GM21390 (cell line): ENCODE measurements around the gene NDUFB8.

Experiments
- ATAC-seq: cut with Tn5 transposase; IDR thresholded peaks from one replicate; pipeline ENCODE4 v1.9.1; 2021; ENCODE audit not compliant: unreplicated experiment

The NDUFB8 gene

DNA sequence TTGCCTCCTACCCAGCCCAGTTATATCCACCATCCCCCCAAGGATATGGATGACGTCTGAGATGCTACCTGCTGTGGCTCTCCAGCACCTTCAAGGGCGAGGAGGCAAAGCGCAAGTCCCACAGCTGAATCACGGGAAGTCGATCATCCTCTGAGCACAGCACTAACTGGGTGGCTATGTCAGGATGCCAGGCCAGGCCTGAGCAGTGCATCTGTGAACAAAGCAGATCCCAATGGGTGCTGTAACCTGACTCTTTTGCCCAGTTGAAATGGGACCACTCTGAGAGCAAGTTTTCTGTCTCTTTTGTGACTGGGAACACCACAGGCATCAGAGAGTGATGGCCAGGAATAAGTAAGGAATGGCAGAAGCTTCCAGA, 22.3 kb downstream of the NDUFB8 start:
- ATAC-seq = no peak

DNA sequence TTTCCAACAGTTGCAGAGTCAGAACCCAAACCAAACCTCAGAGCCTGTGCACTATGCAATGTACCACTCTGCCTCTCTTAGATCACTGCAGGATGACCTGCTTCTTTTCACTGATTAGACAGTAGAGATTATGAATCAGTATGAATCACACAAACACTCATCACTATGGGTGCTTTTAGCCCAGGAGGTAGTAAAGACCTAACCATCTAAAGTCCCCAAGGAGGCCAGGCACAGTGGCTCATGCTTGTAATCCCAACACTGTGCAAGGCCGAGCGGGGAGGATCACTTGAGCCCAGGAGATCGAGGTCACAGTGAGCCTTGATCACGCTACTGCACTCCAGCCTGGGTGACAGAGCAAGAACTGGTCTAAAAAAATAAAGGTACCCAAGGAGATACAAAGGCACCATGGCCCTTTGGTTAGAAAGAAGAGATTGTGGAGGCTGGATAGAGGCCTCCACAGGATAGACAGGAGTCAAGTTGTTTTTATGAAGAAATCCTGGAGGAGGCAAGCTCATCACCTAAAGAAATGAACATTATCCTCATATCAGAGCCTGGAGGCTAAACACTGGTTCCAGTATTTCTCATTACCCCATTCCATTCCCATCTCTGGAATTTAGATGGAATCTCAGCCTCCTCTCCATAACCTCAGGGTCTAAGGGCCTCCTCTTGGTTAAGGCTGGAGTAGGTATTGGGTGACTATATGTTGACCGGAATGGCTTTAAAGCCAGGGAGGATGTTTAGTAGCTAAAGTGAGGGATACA, 22.9 kb downstream of the NDUFB8 start:
- ATAC-seq = no peak

DNA sequence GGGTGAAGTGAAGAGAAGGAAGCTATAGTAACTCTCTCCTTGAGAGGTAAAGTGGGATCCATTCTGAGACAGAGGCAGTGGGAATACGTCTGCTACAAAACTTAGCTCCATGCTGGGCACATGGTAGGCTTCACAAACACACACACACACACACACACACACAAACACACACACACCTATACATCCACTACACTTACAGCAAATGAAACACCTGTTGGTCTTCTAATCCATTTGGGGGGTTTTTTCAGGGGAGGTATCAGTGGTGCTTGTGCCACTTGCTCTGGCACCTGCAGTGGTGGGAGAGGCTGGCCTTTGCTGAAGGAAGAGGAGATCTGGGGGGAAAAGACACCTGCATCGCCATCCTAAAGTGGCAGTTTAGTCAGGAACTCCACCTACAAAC, 24.5 kb downstream of the NDUFB8 start:
- no peak for ATAC-seq

DNA sequence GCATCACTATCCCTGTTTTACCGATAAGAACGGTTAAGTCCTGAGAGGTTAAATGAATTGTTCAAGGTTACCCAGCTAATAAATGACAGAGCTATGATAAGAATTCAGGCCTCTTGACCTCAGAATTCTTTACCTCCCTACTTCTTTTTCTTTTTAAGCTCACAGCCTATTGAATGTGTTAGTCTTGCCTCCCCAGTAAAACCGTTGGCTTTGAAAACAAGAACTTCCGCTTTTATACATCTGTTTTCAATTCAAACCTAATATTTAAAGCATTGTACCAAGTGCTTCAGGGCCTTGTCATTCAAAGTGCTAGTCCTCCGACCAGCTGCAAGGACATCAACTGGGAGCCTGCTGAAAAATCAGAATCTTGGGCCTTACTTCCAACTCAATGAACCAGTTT, 25.6 kb downstream of the NDUFB8 start:
- no peak for ATAC-seq

DNA sequence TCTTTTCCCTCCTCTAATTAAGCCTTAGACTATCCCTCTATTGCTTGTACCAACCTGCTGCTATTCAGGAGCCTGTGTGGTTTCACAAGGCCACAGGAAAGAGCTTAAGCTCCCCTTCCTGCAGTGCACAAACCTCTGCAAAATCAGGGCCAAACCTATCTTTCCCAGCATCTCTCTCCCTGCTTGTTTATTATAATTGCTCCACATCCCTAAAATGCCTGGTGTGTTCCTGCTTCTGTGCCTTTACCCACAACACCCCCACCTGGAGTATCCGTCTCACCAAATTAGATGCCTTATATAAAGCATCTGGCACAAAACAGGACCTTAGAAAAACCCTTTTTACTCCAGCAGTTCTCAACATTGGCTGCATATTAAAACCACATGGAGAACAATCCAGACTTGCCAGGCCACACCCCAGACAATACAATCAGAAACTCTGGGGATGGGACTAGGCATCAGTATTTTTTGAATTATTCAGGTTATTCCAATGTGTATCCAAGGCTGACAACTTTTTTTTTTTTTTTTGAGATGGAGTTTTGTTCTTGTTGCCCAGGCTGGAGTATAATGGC, 26.7 kb downstream of the NDUFB8 start:
- no peak for ATAC-seq

DNA sequence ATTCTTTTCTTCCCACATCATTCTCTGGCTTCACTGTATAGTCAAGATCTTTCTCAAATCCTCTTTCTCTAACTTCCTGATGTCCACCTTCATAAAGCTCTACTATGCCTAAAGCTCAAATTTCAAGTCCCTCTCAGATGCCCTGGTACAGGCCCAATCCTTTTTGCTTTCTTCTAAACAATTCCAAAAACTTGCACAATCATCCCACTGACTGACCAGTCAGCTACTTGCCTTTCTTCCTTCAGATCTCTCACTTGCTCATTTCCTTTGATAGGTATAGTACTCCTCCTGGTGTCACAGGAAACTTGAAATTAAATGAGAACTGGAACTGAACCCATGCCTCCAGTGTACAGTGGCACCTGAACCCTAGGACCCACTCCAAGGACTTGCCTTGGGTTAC, 28.2 kb downstream of the NDUFB8 start:
- ATAC-seq = no peak

DNA sequence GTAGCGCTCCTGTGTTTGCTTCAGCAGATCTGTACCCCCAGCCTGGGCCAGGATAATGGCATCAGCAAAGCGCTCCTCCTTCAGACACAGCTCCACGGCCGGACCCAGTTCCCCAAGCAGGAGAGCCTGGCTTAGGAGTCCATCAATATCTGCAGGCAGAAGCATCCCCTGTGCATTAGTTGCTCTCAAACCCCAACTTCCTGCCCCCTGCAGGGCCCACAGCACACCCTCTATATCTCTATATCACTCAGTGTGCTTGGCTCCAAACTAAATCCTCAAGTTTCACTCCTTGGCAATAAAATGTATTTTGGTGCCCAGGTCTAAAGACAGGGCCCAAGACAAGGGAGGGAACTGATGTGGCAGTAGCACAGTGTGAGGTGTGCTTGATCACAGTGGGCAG, 31.6 kb downstream of the NDUFB8 start:
- ATAC-seq = no peak

DNA sequence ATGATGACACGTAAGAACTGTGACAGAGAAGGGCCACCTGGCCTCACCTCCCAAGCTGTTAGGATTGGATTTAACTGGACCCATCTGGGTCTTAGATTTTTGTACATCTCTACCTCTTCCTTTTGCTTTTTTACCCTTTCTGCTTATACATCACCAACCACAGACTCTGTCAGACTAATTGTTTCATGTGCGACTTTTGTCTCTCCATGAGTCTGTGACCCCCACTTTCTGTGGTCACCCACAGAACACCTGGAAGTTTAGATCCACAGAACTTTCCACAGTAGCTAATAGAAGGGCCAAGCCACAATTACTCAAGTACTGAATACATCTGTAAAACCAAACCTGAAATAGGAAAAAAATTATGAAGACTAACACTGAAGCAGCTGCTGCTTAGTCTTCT, 33.1 kb downstream of the NDUFB8 start:
- no peak for ATAC-seq

DNA sequence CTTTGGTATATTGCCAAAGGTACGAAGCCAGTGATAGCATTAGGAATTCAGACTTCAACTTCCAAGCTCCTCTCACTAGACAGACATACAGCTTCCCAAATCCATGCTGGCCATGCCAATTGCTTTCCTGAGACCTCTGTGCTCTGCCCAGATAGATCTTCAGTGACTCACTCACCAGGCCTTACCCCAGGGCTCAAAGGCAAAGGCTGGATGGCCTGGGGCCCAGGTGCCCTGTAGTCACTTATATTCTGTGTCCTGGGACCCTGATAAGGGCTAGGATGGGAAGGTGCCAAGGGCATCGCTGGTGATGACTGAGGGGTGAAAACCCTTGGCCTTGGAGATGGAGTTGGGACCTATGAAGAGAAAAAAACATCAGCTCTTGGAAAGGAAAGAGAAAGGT, 39.1 kb downstream of the NDUFB8 start:
- ATAC-seq = no peak

DNA sequence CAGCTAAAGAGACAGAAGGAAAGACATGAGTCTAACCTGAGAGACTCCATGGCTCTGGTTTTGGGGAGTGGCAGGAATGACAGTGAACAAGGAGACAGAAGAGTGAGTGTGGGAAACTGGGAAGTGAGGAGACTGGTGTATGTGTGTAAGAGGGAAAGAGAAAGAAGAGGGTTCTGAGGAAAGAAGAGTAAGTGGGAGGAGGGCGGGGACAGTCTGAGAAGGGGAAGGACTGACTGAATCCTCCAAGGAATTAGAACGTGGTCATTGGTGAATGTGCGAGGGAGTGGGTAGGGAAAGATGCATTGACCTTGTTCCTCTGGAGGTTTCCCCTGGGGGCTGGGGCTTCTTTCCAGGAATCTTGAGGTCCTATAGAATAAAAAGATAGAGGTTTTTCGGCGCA, 40.3 kb downstream of the NDUFB8 start:
- ATAC-seq = no peak

DNA sequence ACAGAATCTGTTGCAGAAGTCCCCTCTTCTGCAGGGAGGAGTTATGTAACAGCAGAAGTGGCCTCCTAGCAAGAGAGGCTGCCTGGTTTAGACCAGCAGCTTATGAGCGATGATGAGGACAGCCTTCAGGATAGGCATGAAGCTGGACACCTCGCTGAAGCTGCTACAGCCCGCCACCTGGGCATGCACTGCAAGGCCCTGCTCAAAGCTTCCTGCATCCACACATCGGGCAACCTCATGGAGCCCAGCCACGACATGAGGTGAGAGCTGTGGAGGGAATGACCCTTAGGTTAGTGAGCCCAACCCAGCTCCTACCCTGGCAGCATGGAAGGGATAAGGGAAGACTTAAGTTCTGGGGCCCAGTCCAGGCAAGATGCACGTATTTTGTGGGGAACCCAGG, 42.1 kb downstream of the NDUFB8 start:
- no peak for ATAC-seq

DNA sequence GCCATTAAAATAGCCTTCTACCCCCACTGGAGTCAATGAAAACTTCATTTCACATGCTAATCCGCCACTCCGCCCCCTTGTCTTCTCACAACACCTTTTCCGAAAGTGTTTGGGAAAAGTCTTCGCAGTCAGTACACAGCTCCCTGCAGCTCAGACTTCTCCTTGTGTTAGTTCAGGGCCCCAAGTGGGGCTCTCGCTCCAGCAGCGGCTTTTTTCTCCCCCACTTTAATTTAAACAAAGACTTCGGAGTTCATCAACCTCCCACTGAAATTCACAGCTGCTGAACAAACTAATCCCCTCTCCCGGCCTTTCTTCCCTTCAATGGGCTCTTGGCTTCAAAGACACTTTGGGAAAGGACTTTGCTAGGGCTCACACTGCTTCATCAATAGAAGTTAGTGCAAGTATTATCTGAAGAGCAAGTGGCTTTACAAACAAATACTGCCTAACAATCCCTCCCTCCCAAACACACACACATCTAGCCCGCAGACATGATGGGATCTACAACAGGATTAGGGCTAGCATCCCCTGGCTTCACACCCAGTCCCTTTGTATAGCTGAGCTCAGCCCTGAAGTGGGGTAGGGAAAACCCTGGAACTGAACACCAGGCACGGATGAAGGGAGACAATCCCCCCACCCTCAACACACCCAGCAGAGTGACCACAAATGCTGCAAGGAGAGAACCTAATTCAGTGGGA, 43.7 kb downstream of the NDUFB8 start:
- no peak for ATAC-seq

DNA sequence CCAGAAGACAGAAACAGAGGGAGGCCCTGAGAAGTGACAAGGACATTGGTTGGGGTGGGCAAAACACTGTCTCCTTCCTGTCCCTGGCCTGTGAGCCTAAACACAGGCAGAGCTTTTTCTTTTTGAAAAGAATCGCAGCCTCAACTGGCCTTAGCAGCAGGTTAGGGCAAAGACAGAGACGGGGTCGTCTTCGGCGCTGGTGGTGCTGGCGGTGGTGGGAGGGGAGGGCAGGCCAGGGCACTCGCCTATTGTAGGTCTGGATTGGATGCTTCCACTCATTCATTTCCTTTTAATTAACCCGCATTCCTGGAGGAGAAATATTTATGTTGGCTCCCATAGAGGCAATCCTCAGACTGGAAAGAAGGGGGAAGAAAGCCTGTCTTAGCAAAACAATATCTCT, 44.3 kb downstream of the NDUFB8 start:
- ATAC-seq = no peak

DNA sequence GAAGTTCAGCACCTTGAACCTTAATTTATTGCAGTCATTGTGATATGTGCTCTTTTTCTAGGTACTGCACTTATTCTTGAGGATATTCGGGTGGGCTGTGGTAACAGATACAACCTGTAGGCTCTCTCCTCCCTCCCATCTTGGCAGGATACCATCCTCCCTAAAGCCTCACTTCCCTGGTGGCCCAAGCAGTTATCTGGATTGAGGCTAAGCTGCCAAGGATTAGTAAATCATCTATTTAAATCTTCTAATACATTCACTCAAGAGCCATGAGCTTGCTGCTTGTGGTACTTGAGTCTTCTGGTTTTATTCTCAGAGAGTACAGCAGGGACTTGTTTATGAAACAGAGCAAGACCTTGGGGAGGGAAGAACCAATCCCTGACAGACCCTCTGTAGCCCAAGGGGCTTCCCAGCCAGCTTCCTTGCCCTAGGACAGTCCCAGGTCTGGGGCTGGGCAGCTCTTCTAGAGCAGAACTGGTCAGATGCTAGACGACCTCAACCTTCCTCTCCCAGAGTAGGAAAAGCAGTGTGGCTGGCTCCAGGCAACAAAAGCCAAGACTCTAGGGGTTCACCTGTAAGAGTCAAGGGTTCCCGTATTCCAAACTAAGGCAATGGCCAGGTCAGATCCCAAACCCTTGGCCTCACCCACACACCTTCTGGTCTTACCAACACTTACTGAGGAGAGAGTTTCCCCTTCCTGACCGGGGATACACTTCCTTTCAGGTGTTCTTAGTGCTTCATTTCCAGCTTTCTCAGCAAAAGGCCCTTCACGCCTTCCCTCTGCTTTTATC, 45.6 kb downstream of the NDUFB8 start:
- ATAC-seq = no peak

DNA sequence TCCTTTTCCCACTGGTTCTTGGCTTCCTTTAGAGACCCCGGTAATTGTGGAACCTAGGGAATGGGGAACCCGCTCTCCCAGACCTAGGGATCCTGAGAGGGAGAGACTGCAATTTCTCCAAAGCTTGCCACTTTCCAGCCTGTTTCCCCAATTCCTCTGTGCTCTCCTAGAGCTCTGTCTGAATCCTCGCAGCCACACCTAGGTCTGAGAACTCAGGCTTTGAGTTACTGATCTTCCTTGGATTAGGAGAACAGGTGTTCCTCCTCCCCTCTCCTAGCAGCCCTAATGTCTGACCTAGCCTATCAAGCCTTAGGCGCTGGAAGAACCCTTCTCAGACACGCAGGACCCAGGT, 46.9 kb downstream of the NDUFB8 start:
- ATAC-seq = no peak

DNA sequence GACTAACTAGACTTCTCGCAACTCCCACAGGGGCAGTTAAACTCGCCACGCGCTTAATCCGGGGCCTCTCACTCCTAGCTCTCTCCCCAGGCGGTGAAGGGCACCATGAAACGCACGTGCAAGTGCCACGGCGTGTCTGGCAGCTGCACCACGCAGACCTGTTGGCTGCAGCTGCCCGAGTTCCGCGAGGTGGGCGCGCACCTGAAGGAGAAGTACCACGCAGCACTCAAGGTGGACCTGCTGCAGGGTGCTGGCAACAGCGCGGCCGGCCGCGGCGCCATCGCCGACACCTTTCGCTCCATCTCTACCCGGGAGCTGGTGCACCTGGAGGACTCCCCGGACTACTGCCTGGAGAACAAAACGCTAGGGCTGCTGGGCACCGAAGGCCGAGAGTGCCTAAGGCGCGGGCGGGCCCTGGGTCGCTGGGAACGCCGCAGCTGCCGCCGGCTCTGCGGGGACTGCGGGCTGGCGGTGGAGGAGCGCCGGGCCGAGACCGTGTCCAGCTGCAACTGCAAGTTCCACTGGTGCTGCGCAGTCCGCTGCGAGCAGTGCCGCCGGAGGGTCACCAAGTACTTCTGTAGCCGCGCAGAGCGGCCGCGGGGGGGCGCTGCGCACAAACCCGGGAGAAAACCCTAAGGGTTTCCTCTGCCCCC, 47.4 kb downstream of the NDUFB8 start:
- peak; percentile 42 for ATAC-seq

DNA sequence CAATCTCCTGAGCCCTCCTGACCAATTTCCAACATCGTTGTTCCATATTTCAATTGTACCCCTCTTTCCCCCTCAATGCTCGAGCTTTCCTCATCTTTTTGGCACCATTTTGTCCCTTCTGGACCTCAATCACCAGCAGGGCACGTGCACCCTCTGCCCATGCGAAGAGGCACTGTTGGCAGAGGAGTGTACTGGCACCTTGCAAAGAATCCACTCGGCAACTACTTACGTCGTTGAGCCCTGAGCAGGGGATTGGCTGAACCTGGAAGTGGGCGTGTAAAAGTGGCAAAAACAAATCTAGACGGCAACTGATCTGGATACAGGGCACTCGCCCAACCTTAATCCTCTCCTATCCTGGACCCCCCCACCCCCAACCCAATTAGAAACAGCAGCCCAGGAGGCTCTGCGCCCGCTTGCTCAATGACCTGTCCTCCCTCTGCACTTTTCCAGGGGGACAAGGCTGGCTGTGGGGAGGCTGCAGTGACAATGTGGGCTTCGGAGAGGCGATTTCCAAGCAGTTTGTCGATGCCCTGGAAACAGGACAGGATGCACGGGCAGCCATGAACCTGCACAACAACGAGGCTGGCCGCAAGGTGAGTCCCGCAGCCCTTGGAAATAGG, 48.1 kb downstream of the NDUFB8 start:
- ATAC-seq = peak; percentile 97

DNA sequence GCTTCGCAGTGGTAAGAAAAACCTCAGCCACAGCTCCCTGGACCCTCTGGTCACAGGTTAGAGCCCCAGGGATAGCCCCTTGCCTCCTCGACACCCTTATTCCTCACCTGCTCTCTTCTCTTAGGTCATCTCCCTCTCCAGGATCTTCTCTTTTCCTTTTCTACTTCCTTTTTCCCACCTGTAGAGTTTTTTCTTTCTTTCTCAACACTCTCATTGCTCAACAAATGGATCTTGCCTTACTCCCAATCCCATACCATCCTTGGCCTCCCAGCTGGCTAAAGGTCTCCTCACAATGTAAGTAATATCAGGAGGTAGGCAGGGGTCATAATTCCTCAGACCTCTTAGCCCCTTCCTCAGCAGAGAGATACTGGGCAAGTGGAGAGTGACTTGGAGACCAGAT, 49.7 kb downstream of the NDUFB8 start:
- ATAC-seq = no peak

DNA sequence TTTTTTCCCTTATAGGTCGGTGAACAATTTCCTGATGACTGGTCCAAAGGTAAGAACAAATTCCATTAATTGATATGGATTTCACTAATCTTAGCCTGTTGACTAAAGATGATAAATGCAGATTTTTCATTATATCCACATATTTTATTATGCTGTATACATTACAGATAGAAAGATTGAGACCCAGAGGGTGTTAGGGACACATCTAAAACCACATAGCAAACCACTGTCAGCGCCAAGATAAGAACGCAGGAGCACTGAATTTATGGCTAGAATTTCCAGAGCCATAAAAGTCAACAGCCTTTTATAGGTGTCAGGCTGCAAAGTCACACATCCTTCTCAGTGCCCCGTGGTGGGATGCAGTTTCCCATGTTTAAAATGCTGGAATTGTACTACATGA, 50.6 kb downstream of the NDUFB8 start:
- no peak for ATAC-seq

DNA sequence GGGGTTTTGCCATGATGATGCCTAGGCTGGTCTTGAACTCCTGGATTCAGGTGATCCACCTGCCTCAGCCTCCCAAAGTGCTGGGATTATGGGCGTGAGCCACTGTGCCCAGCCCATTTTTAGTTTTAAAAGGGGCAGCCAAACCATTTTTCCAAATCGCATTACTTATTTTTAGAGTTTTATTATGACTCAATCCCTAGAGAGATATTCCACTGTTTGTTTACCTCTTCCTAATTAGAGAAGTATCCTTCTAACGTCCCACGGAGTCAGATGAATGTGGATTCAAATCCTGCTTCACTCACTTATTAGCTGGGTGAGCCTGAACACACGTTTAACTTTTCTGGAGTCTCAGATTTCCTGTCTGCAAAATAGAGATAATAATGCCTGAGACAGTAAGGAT, 51.7 kb downstream of the NDUFB8 start:
- no peak for ATAC-seq
